Endothelial cell (in vitro differentiated cells): ENCODE measurements around the gene MXD4. TPM values are rescaled to one million over a fixed set of nuclear protein-coding genes. Genes with fewer than 3 reads are reported as not detected.

Experiments
- DNase-seq: peaks from one replicate; pipeline ENCODE4 v3.0.0; 2021; ENCODE audit warnings: low spot score
- H3K27ac Mint-ChIP-seq: one replicate; pipeline ENCODE4 v1.8.0; 2021; ENCODE audit warnings: mixed read lengths, inconsistent platforms; ENCODE audit not compliant: unreplicated experiment
- H3K27me3 Mint-ChIP-seq: one replicate; pipeline ENCODE4 v1.8.0; 2021; ENCODE audit warnings: mild to moderate bottlenecking, moderate library complexity, mixed read lengths, inconsistent platforms; ENCODE audit not compliant: unreplicated experiment
- H3K36me3 Mint-ChIP-seq: one replicate; pipeline ENCODE4 v1.8.0; 2021; ENCODE audit warnings: mild to moderate bottlenecking, low read depth, mixed read lengths, inconsistent platforms; ENCODE audit not compliant: unreplicated experiment
- H3K4me1 Mint-ChIP-seq: one replicate; pipeline ENCODE4 v1.8.0; 2021; ENCODE audit warnings: mild to moderate bottlenecking, mixed read lengths, inconsistent platforms; ENCODE audit not compliant: unreplicated experiment
- H3K4me3 Mint-ChIP-seq: one replicate; pipeline ENCODE4 v1.8.0; 2021; ENCODE audit warnings: mild to moderate bottlenecking, mixed read lengths, inconsistent platforms; ENCODE audit not compliant: unreplicated experiment
- H3K9me3 Mint-ChIP-seq: one replicate; pipeline ENCODE4 v1.8.0; 2021; ENCODE audit warnings: mixed read lengths, inconsistent platforms; ENCODE audit not compliant: unreplicated experiment
- total RNA-seq: library from RNA; stranded (reverse); fragmentation: NEBNext Ultra II Directional; extraction: Animal tissue kit (Norgen Biotek cat#: 25700); gene quantifications from one replicate; pipeline ENCODE4 v1.2.1, GENCODE V29; 2021; ENCODE audit not compliant: unreplicated experiment
- TF ChIP-seq, protein P1 (sequence below): fragments of 200-600 bp; sonication (generic); IDR thresholded peaks from one replicate; pipeline ENCODE4 v1.5.0; 2021; ENCODE audit warnings: antibody characterized with exemption; ENCODE audit not compliant: unreplicated experiment

Gene MXD4
- total RNA-seq, 1 donor from 2014 or later = 93.5 TPM

DNA sequence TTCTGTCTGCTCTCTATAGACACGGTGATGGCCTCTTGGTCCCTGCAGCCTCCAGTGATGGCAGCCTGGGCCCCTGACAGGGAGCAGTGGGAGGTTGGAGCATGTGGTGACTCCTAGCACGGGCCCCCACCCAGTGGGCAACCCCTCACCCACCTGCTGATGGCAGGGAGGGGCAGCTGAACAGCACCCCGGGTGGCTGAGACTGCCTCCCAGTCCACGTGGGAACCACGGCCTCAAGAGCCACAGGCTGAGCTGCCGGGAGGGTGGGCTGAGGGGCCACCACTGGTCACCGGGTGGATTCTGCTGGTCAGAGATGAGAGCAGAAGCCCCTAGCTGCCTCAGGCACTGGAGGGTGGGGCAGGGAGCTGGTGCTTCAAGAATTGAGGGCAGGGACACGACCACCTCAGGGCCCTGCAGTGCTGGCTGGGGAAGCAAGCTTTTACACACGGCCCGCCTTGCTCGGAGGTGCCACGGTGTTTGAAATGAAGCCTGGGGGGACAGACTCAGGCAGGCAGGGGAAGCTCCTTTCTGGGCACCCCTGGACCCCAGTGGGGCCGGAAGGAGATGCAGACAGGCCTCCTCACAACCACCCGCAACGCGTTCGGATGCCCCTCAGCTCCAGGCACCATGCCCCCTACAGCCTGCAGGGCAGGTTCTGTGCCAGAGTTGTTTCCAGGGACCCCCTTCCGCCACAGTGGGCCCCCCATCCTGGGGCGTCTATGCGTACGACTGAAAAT, 13.7 kb downstream of the MXD4 start:
- Mint-ChIP-seq H3K4me3 (no peak overlapping the region), H3K4me1 (peaks cover 6% of the 10 kb centered on the region), H3K36me3 (peaks cover 20% of the 10 kb centered on the region), H3K27me3 (peaks cover 15% of the 10 kb centered on the region), H3K9me3 (no peaks in the 10 kb centered on the region), H3K27ac (no peak overlapping the region)
- TF ChIP-seq, protein P1, sequence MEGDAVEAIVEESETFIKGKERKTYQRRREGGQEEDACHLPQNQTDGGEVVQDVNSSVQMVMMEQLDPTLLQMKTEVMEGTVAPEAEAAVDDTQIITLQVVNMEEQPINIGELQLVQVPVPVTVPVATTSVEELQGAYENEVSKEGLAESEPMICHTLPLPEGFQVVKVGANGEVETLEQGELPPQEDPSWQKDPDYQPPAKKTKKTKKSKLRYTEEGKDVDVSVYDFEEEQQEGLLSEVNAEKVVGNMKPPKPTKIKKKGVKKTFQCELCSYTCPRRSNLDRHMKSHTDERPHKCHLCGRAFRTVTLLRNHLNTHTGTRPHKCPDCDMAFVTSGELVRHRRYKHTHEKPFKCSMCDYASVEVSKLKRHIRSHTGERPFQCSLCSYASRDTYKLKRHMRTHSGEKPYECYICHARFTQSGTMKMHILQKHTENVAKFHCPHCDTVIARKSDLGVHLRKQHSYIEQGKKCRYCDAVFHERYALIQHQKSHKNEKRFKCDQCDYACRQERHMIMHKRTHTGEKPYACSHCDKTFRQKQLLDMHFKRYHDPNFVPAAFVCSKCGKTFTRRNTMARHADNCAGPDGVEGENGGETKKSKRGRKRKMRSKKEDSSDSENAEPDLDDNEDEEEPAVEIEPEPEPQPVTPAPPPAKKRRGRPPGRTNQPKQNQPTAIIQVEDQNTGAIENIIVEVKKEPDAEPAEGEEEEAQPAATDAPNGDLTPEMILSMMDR = no peak
- no peak for DNase-seq

DNA sequence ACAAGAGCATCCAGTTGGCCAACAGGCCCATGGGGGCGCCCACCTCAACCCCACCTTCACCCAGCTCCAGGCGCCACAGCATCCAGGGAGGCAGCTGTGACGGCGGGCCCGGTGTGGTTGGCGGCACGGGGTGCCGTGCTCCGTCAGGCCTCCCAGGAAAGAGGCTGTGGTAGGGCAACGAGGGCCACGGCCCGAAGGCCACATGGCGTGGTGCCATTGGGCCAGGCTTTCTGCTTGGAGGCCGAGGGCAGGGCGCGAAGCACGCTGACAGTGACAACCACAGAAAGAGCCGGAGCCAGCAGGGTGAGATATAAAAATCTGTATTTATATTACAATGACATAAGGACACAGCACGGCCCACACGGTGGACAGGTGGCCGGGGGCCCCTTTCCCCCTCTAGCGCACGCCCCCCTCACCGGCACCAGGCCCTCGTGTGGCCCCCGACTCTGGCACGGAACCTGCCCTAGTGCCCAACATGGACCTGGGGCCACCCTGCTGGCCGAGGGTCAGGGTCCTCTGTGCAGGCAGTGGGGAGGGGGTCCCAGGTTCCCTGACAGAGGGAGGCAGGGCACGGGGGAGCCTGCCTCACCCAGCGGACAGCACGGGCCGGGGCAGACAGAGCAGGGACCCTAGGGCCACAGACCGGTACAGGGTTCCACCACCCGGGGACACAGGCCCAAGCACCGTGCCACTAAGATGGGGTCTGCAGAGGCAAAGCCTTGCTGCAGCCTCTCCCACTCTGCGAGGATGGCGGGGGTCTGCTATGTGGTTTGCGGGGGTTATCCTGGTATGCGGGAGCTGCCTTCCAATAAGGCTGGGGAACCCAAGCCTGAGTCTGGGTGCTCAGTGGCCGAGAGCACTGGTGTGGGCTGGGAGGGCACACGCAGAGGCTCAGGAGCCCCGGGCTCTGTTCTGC, 14.5 kb downstream of the MXD4 start:
- peaks cover 14% of the 10 kb centered on the region for H3K27me3 Mint-ChIP-seq
- H3K27ac Mint-ChIP-seq = no peak overlapping the region
- no peaks in the 10 kb centered on the region for H3K9me3 Mint-ChIP-seq
- TF ChIP-seq, protein P1 = no peak
- H3K4me1 Mint-ChIP-seq = peaks cover 6% of the 10 kb centered on the region
- peak; percentile 4 for DNase-seq
- H3K4me3 Mint-ChIP-seq = no peak overlapping the region
- peaks cover 20% of the 10 kb centered on the region for H3K36me3 Mint-ChIP-seq

DNA sequence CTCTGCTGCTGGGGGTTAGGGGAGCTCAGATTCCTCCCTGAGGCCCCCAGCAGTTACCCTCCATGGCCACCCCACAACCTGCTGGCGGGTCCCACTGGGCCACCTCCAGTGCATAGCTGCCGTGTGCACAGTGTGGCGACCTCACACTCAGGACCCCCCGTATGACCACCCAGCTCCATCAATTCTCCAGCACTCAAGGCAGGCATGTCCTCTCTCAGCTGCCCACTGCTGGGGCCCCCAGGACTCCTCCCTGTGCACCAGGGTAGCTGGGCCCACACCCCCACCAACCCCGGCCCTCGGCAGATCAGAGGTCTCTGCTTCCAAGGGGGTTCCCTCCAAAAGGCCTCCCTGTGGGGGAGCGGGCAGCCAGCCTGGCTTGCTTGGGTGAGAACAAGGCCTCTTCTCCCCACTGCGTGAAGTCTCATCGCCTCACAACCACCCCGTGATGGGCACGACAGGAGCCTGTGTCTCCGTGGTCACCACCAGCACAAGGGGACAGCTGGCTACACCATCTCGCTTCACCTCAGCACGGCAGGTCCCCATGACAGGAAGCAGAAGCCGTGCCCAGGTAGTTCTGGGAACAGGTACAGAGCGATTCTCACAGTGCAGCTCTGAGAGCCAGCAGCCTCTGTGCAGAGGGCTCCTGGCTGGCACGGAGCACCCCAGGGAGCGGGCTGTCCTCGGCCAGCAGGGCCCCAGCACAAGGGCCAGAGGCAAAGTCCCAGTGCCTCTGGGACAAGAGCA, 15.4 kb downstream of the MXD4 start:
- Mint-ChIP-seq H3K27me3 (peaks cover 10% of the 10 kb centered on the region), H3K36me3 (peaks cover 16% of the 10 kb centered on the region), H3K4me3 (no peak overlapping the region), H3K9me3 (no peaks in the 10 kb centered on the region), H3K4me1 (peaks cover 6% of the 10 kb centered on the region), H3K27ac (no peak overlapping the region)
- peak; percentile 3 for DNase-seq
- TF ChIP-seq, protein P1 = no peak

DNA sequence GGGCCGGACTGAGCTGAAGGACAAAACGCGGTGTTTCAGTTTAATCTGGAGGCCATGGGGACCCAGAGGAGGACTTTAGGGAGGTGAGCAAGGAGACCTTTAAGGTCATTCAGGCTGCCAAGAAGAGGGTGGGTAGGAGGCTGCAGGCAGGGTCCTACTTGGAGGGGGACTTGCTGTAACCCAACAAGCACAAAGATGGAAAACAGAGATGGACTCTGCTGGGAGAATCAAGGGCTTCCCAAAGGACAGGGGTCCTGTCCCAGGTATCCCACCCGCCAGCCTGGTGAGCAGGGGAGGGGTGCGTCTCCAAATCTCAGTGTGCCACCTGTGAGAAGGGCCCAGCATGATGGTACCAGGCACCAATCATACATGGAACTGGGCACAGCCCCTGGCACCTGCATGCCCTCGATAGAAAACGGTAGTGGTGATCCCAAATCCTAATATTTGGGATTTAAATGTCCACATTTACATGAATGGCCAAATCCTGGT, 16.1 kb downstream of the MXD4 start:
- Mint-ChIP-seq H3K9me3 (no peaks in the 10 kb centered on the region), H3K36me3 (peaks cover 16% of the 10 kb centered on the region), H3K27me3 (peaks cover 10% of the 10 kb centered on the region), H3K4me1 (peaks cover 7% of the 10 kb centered on the region), H3K27ac (no peak overlapping the region), H3K4me3 (no peak overlapping the region)
- DNase-seq = no peak
- TF ChIP-seq, protein P1 = no peak
